Activated gamma-delta T cell treated with Interleukin-2 at 50 U/mL for 16 hours (primary cell): Measurements from ENCODE around the gene PGLYRP2.
A peak's percentile ranks its signal among the peaks of the same experiment; 100 is the strongest.
"Not testable (repeated sequence)": the region's sequence is repeated elsewhere in the genome, so short reads cannot be mapped to it uniquely, and the experiment has no call there.

Experiments used
- DNase-seq: peaks from one replicate; pipeline ENCODE4 v3.0.0-alpha.2; 2020

PGLYRP2 gene, protein sequence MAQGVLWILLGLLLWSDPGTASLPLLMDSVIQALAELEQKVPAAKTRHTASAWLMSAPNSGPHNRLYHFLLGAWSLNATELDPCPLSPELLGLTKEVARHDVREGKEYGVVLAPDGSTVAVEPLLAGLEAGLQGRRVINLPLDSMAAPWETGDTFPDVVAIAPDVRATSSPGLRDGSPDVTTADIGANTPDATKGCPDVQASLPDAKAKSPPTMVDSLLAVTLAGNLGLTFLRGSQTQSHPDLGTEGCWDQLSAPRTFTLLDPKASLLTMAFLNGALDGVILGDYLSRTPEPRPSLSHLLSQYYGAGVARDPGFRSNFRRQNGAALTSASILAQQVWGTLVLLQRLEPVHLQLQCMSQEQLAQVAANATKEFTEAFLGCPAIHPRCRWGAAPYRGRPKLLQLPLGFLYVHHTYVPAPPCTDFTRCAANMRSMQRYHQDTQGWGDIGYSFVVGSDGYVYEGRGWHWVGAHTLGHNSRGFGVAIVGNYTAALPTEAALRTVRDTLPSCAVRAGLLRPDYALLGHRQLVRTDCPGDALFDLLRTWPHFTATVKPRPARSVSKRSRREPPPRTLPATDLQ

DNA sequence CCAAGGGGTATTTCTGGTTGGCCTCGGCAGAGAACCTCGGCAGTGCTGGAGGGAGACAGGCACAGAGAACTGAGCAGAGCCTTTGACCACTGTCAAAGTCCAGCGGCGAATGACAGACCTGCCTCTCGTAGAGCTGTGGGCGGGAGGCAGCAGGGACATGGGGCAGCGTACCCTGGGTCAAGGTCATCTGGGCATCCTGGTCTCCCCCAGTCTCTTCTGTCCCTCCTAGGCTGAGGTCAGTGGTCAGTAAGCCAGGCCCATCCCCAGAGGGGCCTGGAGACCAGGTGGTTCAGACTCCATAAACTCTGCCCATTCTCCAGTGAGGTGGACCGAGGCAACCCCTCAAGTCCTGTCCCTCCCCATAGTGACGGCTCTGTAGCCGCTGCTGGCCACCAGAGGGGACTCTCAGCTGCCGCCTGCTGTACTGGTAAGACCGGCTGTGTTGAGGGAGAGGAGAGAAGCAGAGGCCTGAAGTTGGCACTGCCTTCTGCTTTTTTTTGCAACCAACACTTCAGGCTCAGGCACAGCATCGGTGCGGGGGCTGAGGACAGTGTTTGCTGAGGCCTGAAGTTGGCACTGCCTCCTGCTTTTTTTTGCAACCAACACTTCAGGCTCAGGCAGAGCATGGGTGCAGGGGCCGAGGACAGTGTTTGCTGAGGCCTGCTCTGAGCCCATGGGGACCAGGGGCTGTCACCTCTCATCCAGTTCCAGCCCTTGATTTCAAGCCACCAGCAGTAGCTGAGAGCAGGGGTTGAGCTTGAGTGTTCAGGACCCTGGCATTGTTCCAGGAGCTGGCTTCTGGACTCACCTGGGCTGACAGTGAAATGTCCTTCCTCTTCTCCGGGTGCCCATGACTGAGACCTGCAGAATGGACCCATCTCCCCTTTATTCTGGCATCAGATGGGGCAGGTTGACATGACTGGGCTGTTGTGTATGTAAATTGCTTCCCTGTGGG, at the start of gene PGLYRP2:
TSS of gene PGLYRP2 (minus strand) at position 111 of the 955 bp plus-strand sequence. CDS start 130 bp downstream, outside the sequence.
- no peak for DNase-seq

DNA sequence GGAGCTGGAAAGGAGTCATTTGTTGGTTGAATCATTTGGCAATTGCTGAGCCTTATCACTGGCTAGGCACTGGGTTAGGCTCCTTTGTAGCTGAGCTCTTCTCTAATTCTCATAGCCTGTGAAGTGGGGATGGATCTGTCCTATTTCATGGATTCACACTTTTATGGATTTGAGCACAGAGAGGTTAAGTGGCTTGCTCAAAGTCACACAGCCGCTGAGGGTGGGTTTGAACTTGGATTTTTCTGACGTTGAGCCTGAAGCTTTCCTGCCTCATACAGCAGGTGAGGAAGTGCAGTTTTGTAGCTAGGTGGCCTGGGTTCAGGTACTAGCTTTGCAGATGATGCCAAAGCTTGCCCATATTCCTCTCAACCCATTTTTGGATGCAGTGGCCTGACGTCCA, 48.4 kb upstream of the PGLYRP2 start:
- no peak for DNase-seq

DNA sequence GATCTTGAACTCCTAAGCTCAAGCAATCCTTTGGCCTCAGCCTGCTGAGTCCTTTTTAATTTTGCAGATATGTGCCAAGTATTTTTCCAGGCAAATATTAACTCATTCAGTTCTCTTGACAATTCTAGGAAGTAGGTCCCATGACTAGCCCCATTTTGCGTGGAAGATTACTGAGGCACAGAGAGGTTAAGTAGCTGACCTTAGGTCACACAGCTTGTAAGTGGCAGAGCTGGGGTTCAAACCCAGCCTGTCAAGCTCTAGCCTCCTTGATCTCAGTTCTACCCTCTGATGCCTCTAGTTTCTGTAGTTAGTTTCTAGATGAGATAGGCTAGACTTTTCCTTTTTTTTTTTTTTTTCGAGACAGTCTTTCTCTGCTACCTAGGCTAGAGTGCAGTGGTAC, 47.1 kb upstream of the PGLYRP2 start:
- no peak for DNase-seq

DNA sequence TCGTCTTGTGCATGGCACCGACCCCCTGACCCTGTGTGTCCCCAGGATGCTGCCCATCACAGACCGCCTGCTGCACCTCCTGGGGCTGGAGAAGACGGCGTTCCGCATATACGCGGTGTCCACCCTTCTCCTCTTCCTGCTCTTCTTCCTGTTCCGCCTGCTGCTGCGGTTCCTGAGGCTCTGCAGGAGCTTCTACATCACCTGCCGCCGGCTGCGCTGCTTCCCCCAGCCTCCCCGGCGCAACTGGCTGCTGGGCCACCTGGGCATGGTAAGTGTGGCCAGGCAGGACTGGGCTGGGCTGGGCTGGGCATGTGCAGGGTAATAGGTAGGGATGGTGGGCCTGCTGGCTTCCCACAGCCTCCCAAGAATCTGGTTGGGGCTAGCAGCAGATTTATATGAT, 46.0 kb upstream of the PGLYRP2 start:
- DNase-seq, result no peak

DNA sequence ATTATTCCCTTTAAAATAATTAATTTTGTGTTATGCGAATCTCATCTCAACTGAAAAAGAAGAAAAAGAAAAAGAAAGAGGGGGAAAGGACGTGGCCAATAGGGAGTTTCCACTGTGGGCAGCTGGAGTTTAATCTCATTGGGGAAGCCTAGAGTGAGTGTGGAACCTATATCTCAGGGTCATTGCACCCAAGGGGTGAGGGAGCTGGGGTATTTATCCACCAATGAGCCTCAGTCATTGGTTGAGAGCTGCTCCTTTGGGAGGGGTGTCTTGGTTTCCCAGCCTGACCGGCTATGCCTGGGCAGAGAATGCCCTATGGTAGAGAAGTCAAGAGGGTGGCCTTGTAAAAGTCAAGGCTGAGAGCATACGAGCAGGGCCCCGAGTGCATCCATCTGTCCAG, 45.5 kb upstream of the PGLYRP2 start:
- no peak for DNase-seq

DNA sequence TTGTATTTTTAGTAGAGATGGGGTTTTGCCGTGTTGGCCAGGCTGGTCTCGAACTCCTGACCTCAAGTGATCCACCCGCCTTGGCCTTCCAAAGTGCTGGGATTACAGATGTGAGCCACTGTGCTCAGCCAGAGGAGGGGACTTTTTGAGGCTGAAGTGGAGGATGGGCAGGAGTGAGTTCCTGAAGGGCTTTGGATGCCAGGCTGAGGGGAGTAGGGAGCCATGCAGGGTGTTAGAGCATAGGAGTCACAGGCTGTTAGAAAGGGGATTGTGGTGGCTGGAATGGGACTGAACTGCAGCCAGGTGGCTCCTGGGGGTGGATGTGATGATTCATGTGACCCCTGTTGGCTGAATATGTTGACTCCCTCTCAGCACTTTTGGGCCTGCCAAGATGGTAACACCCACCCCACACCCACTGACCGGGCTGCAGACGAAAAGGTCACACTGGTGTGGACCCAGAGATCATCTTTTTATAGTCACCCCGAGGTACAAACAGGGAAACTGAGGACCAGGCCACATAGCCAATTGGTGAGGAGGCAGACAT, 40.2 kb upstream of the PGLYRP2 start:
- DNase-seq, result no peak

DNA sequence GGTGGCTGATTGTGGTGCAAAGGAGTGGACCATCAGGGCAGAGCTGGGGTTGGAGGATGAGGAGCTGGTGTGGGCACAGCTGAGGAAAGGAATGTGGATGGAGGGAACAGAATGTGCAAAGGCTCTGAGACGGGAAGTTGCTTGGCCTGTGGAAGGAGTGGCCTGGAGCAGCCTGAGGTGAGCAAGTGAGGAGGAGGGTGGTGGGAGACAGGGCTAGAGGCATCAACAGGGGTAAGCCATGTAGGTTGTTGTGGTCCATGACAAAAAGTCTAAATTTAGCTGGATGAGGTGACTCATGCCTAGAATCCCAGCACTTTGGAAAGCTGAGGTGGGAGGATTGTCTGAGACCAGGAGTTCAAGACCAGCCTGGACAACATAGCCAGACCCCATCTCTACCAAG, 38.5 kb upstream of the PGLYRP2 start:
- no peak for DNase-seq

DNA sequence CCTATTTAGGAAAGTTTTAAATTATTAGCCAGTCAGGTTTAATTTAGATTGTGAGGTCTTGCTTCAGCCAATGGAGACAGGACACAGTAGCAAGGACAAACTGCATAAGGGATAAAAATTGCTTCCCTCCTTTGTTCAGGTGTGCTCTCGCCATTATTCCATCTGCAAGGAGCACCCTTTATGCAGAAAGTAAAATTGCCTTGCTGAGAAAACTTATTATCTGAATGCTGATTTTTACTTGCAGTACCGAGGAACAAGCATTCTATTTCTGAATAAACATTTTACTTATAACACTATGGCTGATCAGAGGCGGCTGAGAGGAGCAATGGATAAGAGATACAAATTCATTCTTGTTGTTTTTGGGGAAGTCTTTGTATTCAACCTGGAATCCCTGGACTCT, 37.1 kb upstream of the PGLYRP2 start:
- DNase-seq, result no peak

DNA sequence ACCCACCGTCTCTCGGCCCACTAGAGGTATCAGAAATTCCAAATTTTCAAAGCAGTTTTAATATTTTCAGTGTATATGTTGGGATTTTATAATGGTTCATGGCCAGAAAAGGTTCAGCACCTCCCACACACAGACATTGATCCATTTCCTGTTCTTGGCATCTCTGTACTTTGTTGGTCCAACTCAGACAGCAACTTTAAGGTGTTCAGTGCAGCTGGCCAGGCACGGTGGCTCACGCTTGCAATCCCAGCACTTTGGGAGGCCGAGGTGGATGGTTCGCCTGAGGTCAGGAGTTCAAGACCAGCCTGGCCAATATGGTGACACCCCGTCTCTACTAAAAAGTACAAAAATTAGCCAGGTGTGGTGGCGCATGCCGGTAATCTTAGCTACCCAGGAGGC, 35.9 kb upstream of the PGLYRP2 start:
- not testable (repeated sequence) for DNase-seq

DNA sequence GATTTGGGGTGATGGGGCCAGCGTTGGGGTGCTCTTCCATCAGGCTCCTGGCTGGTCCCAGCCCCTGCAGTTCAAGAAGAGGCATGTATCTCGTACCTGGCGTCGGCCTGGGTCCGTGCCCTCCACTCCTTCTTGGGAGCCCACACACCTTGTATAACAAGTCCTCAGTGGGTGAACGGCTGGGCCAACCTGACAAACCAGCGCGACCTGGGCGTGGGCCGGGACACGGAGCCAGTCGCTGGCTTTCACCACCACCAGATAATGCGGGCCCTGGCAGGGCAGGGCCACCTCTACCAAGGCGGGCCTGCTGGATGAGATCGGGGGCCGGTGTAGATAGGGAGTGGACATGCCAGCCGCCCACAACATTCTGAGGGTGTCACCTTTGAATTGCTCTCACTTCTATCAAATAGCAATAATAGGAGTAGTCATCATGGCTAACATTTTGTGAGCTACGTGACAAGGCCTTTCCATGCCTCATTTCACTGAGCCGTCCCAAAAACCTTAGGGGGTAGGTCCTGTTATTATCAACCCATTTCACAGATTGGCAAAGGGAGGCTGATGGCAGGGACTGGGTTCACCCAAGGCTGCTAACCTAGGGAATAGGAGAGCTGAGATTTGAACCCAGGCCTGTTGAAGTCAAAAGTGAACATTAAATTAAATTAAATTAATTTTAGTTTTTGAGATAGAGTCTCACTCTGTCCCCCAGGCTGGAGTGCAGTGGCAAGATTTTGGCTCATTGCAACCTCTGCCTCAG, 32.5 kb upstream of the PGLYRP2 start:
- no peak for DNase-seq

DNA sequence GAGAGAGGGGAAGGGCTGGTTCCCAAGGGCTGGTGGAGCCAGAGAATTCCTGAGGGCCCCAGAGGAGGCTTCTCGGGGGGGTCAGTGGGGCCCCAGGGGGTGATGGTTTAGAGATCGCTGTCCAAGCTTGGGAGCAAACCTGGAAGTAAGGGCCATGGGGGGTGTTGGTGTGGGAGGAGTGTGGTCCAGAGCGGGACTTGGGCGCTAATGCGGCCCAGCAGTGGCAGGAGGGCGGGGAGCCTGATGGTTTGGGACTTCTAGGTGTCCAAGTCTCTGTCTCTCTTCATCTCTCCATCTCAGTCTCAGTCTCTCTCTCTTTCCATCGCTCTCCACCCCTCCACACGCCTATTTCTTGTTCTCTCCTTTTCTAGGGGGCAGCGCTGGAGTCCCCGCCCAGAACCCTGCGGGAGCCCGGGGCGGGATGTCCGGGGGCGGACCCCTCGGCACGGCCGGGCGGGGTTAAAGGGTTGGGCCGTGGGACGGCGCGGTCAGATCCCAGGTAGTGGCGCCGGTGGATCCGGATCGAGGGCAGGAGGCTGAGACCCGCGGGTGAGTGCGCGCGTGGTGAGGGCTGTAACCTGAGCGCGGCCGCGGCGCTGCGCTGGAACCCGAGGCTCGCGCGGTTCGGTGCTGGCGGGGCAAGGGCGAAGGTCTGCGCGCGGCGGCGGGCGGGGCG, 28.9 kb upstream of the PGLYRP2 start, which contains the start of gene CYP4F22:
TSS of gene CYP4F22 (plus strand) at position 491 of the 676 bp plus-strand sequence. CDS start 16,812 bp downstream, outside the sequence.
- DNase-seq, result peak; percentile 7

DNA sequence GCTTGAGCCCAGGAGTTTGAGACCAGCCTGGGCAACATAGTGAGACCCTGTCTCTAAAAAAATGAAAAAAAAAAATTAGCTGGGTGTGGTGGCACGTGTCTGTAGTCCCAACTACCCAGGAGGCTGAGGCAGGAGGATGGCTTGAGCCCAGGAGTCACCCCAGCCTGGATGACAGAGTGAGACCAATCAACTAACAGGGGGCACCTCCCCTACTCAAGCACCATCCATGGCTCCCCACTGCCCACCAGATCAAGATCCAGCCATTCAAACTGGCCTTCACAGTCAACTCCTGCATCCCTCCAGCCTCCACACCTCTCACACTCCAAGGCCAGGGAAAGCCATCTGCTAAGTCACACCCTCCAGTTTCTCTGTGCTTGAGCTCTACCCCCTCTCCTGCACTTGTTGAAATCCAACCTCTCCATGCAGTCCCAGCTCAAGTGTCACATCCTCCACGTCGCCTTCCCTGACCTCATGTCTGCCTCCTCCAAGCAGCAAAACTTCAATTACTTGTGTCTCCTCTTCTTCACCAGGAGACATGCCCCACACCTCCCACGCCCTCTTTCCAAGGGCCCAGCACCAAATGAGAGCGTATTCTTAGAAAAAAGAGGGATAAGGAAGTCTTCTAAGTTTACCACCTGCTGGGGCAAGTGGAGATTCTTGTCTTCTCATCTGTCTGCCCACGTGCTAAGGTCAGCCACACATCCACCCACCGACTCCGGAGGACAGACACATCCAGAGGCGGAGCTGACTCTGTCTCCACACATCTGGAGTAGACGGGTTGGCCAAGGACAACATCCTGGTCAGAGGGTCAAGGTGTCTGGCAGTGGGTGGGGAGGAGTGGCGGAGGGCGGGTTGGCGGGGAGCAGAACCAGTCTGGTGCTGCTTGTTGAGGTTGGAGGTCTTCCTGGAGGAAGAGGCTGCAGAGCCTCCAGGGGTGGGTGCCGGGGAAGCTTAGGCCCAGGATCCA, 28.1 kb upstream of the PGLYRP2 start:
- DNase-seq, result no peak

DNA sequence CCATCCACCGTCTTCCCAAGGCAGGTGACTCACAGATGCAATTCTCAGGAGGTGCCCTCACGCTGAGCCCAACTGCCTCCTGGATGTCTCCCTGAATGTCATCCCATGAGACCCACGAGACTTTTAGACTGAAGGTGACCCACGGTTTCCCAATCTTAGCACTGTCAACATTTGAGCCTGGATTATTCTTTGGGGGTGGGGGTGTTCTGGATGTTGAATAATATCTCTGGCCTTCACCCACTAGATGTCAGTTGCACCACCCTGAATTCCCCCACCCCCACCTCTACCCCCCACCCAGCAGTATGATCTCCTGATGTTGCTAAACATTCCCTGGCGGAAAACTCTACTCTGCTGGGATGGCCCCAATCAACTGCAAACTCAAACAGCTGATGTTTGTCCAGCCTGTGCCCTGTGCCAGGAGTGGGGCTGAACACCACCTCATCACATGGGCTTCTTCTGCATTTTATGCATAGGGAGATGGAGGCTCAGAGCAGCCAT, 26.8 kb upstream of the PGLYRP2 start:
- no peak for DNase-seq

DNA sequence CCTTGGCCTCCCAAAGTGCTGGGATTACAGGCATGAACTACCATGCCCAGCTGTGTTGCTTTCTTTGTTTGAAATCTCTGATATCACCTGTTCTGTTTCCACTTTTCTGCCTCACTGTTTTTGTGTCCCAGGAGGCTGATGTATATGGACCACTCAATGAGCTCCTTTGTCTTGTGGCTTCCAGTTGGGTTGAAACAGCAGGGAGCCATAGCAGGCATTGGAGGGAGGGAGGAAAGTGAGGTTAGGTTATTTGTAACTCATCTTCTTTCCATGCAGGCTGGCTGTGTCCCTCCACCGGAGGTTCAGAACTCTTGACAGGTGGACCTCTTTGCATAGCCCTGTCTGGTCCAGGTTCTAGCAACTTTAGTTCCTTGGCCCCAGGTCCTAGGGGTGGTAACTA, 23.0 kb upstream of the PGLYRP2 start:
- no peak for DNase-seq

DNA sequence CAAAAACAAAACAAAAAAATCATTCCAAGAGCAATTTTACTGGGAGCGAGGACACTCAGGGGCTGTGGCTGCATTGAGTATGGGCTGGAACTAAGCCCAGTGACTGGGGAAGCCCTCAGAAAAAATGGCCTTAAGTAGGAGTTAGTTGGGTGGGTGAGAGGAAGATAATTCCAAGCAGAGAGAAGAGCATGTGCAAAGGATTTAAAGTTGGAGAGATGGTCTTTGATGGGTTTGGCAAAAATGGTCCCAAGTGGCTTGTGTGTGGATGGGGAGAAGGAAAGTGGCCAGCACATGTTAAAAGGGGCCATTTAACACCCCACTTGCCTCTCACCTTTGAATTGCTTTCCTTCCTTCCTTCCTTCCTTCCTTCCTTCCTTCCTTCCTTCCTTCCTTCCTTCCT, 22.3 kb upstream of the PGLYRP2 start:
- DNase-seq, result no peak

DNA sequence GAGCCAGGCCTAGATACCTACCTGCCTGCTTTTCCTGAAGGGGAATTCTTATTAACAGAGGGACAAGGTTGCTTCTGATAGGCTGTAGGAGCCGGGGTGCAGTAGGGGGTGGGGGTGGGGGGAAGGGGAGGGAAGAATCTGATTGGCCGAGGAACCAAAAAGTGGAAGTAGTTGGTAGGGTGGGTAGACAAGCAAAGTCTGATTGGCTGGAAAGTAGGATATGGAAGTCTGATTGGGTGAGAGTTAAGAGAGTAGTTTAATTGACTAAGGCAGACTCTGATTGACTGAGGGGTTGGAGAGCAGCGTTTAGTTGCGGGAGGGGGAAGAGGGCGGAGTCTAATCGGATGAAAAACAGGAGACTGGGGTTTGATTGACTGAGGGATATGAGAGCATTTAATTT, 19.6 kb upstream of the PGLYRP2 start:
- no peak for DNase-seq

DNA sequence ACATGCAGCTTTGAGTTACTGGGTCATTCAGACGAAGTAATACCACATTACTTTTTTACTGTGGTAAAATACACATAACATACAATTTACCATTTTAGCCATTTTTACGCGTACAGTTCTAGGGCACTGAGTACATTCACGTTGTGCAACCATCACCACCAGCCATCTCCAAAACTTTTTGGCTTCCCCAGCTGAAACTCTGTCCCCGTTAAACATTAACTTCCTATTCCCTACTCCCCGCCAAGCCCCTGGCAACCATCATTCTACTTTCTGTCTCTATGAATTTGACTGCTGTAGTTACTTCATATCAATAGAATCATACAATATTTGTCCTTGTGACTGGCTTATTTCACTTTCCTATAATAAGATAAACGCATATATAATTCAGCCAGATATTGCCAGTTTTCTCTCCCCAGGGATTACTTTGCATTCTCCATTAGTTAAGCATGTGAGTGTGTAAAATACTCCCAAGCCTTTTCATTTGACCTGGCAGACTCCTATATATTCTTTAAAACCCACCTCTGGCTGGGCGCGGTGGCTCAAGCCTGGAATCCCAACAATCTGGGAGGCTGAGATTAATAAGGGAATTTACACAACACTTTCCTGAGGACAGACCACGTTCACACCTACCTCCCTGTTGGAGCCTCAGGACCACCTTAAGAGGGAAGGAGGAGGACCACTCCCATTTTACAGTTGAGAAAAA, 19.0 kb upstream of the PGLYRP2 start:
- no peak for DNase-seq

DNA sequence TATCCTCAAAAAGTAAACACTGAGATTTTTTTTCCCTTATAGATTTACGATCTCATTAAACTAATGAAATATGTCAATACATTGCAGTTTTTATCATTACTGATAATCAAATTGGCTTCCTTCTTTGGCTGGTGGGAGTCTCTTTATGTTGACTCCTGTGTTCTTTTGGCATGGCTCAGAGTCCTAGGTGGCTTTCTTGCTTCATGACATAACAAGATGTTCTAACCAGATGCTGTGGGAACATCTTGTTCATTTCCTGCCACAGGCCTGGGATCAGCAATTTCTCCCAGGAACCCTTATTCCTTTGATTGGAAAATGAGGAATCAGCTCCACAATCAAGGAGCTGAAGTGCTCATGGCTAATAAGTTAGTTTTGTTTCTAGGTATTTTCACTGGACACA, 15.8 kb upstream of the PGLYRP2 start:
- DNase-seq, result no peak

DNA sequence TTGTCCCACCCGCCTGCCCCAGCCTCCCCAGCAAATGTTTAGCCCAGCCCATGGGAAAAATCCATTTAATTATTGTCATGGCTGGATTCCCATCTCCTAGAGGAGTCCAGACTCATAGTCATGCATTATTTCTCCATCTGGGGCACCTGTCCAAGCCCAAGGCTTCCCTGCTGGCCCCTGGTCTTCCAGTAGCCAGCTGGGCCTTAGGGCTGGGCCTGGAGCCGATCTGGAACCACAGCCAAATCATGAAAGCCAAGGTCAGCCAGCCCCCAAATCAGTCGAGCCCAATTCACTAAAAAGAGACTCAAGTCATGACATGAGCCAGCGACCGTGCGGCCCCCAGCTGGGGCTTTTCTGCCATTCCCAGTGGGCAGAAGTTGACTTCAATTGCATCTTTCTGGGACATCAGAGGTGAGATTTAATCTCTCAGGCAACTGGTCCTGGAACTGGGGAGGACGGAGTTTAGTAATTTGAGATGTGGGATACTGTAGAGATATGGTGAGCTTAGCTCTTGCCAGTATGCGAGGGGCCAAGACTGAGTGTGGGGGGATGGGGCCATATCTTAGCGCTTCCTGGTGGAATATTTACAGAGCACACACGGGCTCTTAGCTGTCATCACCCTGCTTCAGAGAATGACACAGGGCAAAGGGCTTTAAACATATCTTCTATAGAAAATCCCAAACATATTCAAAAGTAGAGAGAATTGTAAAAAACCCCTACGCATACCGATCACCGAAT, 9.4 kb upstream of the PGLYRP2 start:
- DNase-seq, result no peak
